Activated CD4-positive, alpha-beta T cell treated with anti-CD3 and anti-CD28 coated beads for 36 hours (primary cell): Measurements from ENCODE around the gene RPL27. TPM values are rescaled to one million over a fixed set of nuclear protein-coding genes. Genes with fewer than 3 reads are reported as not detected.

Source experiments
- ATAC-seq: fragments of 200-7000 bp; cut with Tn5 transposase; one replicate; pipeline ENCODE4 v1.10.0; 2021; ENCODE audit warnings: mild to moderate bottlenecking, moderate library complexity
- CTCF ChIA-PET: fragments of 350-600 bp; sonication (Branson Sonifier 250); formaldehyde crosslinking; loops from one replicate; lab custom pipeline; 2021; ENCODE audit warnings: antibody characterized with exemption; lab: Charles Lee
- POLR2A ChIA-PET: fragments of 350-600 bp; sonication (Branson Sonifier 250); formaldehyde crosslinking; loops from one replicate; lab custom pipeline; 2021; ENCODE audit warnings: antibody characterized with exemption, inconsistent platforms; lab: Charles Lee
- DNase-seq: peaks from one replicate; pipeline ENCODE4 v3.0.0-alpha.2; 2020
- H3K27ac Mint-ChIP-seq: one replicate; pipeline ENCODE4 v1.8.0; 2021; ENCODE audit warnings: mixed read lengths
- H3K27me3 Mint-ChIP-seq: one replicate; pipeline ENCODE4 v1.8.0; 2021; ENCODE audit warnings: mixed read lengths
- H3K36me3 Mint-ChIP-seq: one replicate; pipeline ENCODE4 v1.8.0; 2021; ENCODE audit warnings: low read depth, mixed read lengths
- H3K4me1 Mint-ChIP-seq: one replicate; pipeline ENCODE4 v1.8.0; 2021; ENCODE audit warnings: mixed read lengths
- H3K4me3 Mint-ChIP-seq: one replicate; pipeline ENCODE4 v1.8.0; 2021; ENCODE audit warnings: mild to moderate bottlenecking, moderate library complexity, mixed read lengths
- H3K9me3 Mint-ChIP-seq: one replicate; pipeline ENCODE4 v1.8.0; 2021; ENCODE audit warnings: low read depth, mixed read lengths
- intact Hi-C, 2 experiments: fragments of 100-400 bp; cut with DNase I in 1 of 2; cut with micrococcal nuclease in 1 of 2; formaldehyde crosslinking; loops; one replicate each; pipeline versions ENCODE4 v1.14.2 to v1.15.1; 2022 to 2024; cut with DNase I, micrococcal nuclease
- total RNA-seq, 2 experiments: library from RNA; stranded (reverse); gene quantifications; one replicate each; pipeline ENCODE4 v1.2.3, GENCODE V29; 2021

RPL27 gene
- total RNA-seq, 2 experiments from 2014 or later: 1,703 to 2,161 TPM

DNA sequence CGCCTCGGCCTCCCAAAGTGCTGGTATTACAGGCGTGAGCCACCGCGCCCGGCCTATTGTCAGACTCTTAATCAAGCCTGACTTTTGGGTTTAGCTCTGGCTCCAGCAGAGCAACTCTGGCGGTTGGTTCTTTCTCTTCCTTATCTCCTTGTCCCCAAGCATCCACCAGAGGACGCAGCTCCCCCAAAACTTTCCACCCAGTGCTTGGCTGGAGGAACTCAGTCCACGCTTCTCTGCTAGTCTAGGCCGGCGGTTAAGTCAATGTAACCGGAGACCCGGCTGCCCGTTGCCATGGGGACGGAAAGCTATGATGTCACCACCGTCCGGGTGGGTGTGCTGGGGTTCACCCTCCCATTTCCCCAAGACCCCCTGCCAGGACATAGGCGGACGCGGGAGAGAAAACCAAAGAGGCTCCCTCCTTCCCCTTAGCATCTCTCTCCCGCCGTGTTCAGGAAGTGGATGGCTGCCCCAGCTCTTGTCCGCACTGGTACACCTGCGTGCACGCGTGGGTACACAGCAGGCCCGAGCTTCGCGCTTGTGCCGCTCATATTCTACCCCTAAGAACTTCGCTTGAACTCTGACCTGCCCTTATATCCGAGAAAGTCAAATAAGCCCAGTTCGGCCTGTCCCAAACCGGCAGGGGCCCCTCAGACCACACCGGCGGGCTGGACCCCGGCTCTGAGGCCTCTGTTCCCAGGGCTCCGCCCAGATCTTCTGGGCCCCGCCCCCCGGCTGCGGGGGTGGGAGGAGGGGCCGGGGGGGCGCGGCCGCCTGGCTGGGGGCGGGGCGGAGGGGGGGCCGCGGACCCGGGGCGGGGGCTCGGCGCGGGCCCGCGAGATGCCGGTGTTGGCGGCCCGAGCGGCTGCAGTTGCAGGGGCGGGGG, 26.4 kb downstream of the RPL27 start, which contains the start of gene RND2:
Gene RND2, plus strand, starts transcription at position 825 of the 883 bp plus-strand sequence. CDS start 117 bp downstream, outside the sequence.
- ChIA-PET POLR2A (interaction anchor here (0.5 to 1.6 kb wide), 8 partner anchors 14 to 343 kb away, joined by 3 to 9 read pairs (median 5); partner anchors contain the start of genes BECN1, IFI35 and RPL27), CTCF (interaction anchor here (0.6 to 1.7 kb wide), 15 partner anchors 16 to 919 kb away, joined by 3 to 14 read pairs (median 3); partner anchors contain the start of gene RPL27)
- H3K27me3 Mint-ChIP-seq: no peaks in the 10 kb centered on the region
- ATAC-seq: peak; percentile 68
- peak within 1 kb of the TSS; percentile 71 for H3K27ac Mint-ChIP-seq
- no peaks in the 10 kb centered on the region for H3K36me3 Mint-ChIP-seq
- H3K9me3 Mint-ChIP-seq: no peaks in the 10 kb centered on the region
- peaks cover 26% of the 10 kb centered on the region for H3K4me1 Mint-ChIP-seq
- intact Hi-C loops: loop anchor here in 1 of 2 experiments (1.0 to 5.0 kb wide), 6 partner anchors 146 to 458 kb away; partner anchors contain the start of genes DHX8, PLEKHH3 and TMEM106A
- DNase-seq: peak; percentile 89
- peak within 1 kb of the TSS; percentile 78 for H3K4me3 Mint-ChIP-seq

- no peak for DNase-seq
- ChIA-PET POLR2A (interaction anchor here (1.4 kb wide), 1 partner anchor 291 kb away, joined by 9 read pairs; no protein-coding TSS in a partner anchor), CTCF (interaction anchor here (0.6 to 1.7 kb wide), 2 partner anchors 27 to 144 kb away, joined by 3 to 14 read pairs; partner anchors contain the start of gene RPL27)
- intact Hi-C loops: loop anchor here in 1 of 2 experiments (2.0 kb wide), 1 partner anchor 364 kb away; no protein-coding TSS in a partner anchor
- Mint-ChIP-seq H3K27me3 (no peaks in the 10 kb centered on the region), H3K36me3 (no peaks in the 10 kb centered on the region), H3K9me3 (no peaks in the 10 kb centered on the region), H3K4me1 (peaks cover 20% of the 10 kb centered on the region), H3K4me3 (peak overlapping the region; percentile 61), H3K27ac (no peak overlapping the region)
- peak; percentile 0 for ATAC-seq
Observed at GRCh38 chr17:43025290-43025657, 27.1 kb downstream of the RPL27 start.

- POLR2A ChIA-PET: no interaction called here
- Mint-ChIP-seq H3K36me3 (no peaks in the 10 kb centered on the region), H3K27me3 (no peaks in the 10 kb centered on the region), H3K4me3 (peak overlapping the region; percentile 61), H3K4me1 (peaks cover 15% of the 10 kb centered on the region), H3K9me3 (no peaks in the 10 kb centered on the region), H3K27ac (no peak overlapping the region)
- CTCF ChIA-PET: interaction anchor here (0.7 kb wide), 2 partner anchors 15 to 348 kb away, joined by 3 read pairs; no protein-coding TSS in a partner anchor
- DNase-seq (no peak), ATAC-seq (no peak)
- intact Hi-C loops: loop anchor here in 1 of 2 experiments (2.0 kb wide), 1 partner anchor 363 kb away; no protein-coding TSS in a partner anchor
Observed at GRCh38 chr17:43025766-43026537, 27.7 kb downstream of the RPL27 start.

GRCh38 chr17:43026595-43026994, 28.4 kb downstream of the RPL27 start:
- CTCF ChIA-PET: interaction anchor here (0.7 kb wide), 2 partner anchors 15 to 349 kb away, joined by 3 read pairs; no protein-coding TSS in a partner anchor
- no peaks in the 10 kb centered on the region for H3K27me3 Mint-ChIP-seq
- no peak overlapping the region for H3K27ac Mint-ChIP-seq
- no peaks in the 10 kb centered on the region for H3K9me3 Mint-ChIP-seq
- DNase-seq (no peak), ATAC-seq (no peak)
- H3K4me1 Mint-ChIP-seq: peaks cover 11% of the 10 kb centered on the region
- POLR2A ChIA-PET: no interaction called here
- H3K4me3 Mint-ChIP-seq: no peak overlapping the region
- intact Hi-C loops: no loop called here
- no peaks in the 10 kb centered on the region for H3K36me3 Mint-ChIP-seq

DNA sequence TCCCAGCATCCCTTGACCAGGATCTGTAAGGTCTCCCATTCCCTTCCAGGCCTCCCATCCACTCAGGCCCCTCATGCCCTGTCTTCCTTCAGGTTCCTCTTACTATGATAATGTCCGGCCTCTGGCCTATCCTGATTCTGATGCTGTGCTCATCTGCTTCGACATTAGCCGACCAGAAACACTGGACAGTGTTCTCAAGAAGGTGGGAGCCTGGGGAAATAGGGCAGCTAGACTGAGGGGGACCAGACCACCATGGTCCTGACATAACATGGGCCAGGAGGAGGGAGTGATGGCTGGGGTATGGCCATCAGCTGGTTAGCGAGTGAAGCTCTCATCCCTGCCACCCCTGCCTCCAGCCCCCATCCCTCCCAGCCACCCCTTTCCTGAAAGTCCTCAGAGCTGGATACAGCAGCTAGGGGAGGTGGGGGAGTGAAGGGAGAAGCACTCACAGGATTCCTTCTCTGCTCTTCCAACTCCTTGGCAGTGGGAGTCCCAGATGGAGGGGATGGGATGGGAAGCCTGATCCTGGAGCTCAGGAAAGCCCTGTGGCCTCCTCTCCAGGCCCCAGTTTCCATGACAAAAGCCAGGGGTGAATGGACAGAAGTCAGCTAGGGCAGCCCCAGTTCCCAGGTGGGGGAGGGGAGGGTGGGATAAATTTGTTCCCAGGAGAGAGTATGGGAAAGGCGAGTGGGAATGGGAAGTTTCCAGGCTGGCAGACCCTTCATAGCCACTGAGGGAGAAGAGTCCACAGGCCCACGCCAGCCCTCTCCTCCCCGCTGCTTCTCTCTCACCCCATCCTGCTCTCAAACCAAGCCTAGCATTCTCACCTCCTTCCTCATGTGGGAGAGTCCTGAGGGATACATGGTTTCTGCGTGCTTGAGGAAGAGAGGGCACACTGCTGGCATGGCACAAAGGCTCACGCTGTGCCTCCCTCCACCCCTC, 29.1 kb downstream of the RPL27 start:
- Mint-ChIP-seq H3K9me3 (no peaks in the 10 kb centered on the region), H3K27me3 (no peaks in the 10 kb centered on the region), H3K4me3 (no peak overlapping the region), H3K4me1 (peaks cover 11% of the 10 kb centered on the region), H3K36me3 (no peaks in the 10 kb centered on the region), H3K27ac (no peak overlapping the region)
- no peak for ATAC-seq
- CTCF ChIA-PET: no interaction called here
- intact Hi-C loops: no loop called here
- no peak for DNase-seq
- POLR2A ChIA-PET: no interaction called here

DNA sequence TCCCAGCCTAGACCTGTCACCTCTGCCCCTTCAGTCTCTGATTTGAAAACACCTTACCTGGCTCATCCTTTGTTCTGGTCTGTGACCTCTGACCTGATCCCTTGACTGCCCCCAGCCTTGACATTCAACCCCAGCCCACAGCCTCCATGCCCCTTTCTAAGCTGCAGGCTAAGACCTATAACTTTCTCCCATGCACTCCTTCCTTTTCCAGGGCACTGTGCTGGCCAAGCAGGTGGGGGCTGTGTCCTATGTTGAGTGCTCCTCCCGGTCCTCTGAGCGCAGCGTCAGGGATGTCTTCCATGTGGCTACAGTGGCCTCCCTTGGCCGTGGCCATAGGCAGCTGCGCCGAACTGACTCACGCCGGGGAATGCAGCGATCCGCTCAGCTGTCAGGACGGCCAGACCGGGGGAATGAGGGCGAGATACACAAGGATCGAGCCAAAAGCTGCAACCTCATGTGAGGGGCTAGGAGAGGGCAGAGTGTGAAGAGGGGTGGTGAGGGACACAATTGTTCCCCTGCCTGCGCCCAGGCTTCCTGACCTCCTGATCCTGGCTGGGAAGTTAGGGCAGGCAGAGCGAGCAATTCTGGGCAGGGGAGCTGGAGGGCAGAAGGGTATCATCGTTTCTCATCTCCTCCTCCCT, 30.1 kb downstream of the RPL27 start:
- ChIA-PET CTCF (interaction anchor here (0.6 kb wide), 1 partner anchor 206 kb away, joined by 5 read pairs; no protein-coding TSS in a partner anchor), POLR2A (no interaction called here)
- Mint-ChIP-seq H3K9me3 (no peaks in the 10 kb centered on the region), H3K27ac (no peak overlapping the region), H3K4me3 (no peak overlapping the region), H3K4me1 (peaks cover 11% of the 10 kb centered on the region), H3K27me3 (no peaks in the 10 kb centered on the region), H3K36me3 (no peaks in the 10 kb centered on the region)
- DNase-seq (no peak), ATAC-seq (no peak)
- intact Hi-C loops: no loop called here

DNA sequence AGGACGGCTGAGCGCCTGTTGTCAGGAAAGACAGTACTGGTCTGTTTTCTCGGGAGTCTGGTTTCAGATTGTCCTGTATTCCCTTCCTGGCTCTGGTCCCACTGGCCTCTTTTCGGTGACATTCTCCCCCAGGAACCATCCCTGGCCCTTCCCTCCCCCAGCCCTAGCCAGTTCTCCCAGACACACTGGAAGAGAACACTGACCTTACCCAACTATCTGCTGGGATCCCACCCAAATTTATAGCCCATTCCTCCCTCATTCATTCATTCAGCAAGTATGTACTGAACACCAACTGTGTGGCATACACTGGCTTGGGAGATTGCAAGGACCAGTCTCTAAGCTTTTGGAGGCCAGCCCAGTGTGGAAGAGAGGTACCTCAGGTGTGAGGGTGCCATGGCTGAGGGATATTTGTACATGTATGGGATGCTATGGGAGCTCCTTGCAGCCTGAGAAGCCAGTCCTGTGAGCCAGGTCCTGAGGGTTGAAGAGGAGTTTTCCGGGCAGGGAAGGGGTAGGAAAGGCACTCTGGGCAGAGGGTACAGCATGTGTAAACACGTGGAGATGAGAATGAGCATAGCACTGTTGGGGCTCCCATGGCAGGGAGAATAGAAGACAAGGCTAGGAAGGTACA, 32.0 kb downstream of the RPL27 start:
- Mint-ChIP-seq H3K9me3 (no peaks in the 10 kb centered on the region), H3K27ac (no peak overlapping the region), H3K36me3 (no peaks in the 10 kb centered on the region), H3K27me3 (no peaks in the 10 kb centered on the region), H3K4me1 (peaks cover 2% of the 10 kb centered on the region), H3K4me3 (no peak overlapping the region)
- intact Hi-C loops: no loop called here
- DNase-seq (no peak), ATAC-seq (no peak)
- ChIA-PET CTCF (interaction anchor here (0.7 kb wide), 1 partner anchor 33 kb away, joined by 3 read pairs; no protein-coding TSS in a partner anchor), POLR2A (no interaction called here)

GRCh38 chr17:43031666-43032065, 33.4 kb downstream of the RPL27 start:
- no peaks in the 10 kb centered on the region for H3K4me1 Mint-ChIP-seq
- no peaks in the 10 kb centered on the region for H3K9me3 Mint-ChIP-seq
- H3K27me3 Mint-ChIP-seq: no peaks in the 10 kb centered on the region
- no peaks in the 10 kb centered on the region for H3K36me3 Mint-ChIP-seq
- no peak overlapping the region for H3K27ac Mint-ChIP-seq
- ChIA-PET POLR2A (interaction anchor here (0.6 kb wide), 1 partner anchor 279 kb away, joined by 3 read pairs; no protein-coding TSS in a partner anchor), CTCF (no interaction called here)
- intact Hi-C loops: no loop called here
- DNase-seq: no peak
- H3K4me3 Mint-ChIP-seq: no peak overlapping the region
- ATAC-seq: no peak

DNA sequence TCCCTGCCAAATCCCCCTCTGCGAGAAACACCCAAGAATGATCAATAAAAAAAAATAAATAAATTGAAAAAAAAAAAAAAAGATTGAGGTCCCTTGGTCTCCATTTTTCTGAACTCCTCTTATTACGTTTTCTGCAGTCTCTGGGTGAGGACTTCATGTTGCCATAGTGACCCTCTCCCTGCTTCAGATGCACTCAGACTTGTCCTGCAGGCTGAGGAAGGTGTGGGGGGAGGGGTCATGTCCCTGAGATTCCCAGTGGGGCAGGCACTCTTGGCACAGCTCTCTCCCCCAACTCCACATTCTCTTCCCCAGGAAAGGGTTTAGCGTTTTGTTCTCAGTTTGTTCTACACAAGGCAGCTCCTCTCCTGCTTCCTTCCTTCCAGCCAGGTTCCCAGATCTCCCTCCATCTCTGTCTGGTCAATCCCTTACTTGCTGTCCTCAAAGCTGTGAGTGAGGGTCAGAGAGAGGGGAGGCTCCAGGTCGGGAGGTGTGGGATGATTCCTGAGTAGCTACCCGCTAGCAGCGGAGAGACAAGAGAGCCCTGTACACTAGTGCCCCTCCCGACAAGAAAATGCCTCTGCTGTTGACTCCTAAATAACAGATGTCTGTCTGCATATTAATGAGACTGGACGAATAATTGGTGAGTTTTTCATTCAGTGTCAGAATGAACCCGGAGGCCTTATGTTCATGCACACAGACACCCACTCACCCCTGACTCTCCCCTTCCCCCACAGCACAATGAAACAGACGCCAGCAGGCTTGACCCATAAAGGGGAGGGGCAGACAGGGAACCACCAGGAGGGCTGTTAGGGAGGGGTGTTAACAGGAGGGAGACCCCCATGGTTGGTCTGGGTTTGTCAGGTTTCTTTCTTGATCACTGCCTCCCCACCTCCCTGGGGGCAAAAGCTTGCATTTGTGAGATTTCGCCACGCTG, 36.0 kb downstream of the RPL27 start:
- no peaks in the 10 kb centered on the region for H3K4me1 Mint-ChIP-seq
- ChIA-PET CTCF (no interaction called here), POLR2A (no interaction called here)
- no peaks in the 10 kb centered on the region for H3K9me3 Mint-ChIP-seq
- no peaks in the 10 kb centered on the region for H3K27me3 Mint-ChIP-seq
- no peak overlapping the region for H3K4me3 Mint-ChIP-seq
- H3K27ac Mint-ChIP-seq: no peak overlapping the region
- intact Hi-C loops: no loop called here
- ATAC-seq (no peak), DNase-seq (no peak)
- H3K36me3 Mint-ChIP-seq: no peaks in the 10 kb centered on the region
